HG02840 (cell line): ENCODE results near the gene ARHGEF28.

Experiments used
- ATAC-seq: cut with Tn5 transposase; IDR thresholded peaks from one replicate; pipeline ENCODE4 v1.9.1; 2021; ENCODE audit warnings: mild to moderate bottlenecking, moderate library complexity, moderate number of reproducible peaks; ENCODE audit not compliant: unreplicated experiment, low FRiP score

The ARHGEF28 gene

GRCh38 chr5:73948720-73949119 is 322.7 kb downstream of the ARHGEF28 start:
- no peak for ATAC-seq

- no peak for ATAC-seq
These were observed 324.5 kb downstream of the ARHGEF28 start for GRCh38 chr5:73950441-73950873.

GRCh38 chr5:73950912-73951430 is 325.0 kb downstream of the ARHGEF28 start:
- ATAC-seq: no peak

- no peak for ATAC-seq
These were observed 326.9 kb downstream of the ARHGEF28 start for GRCh38 chr5:73952872-73953271.

GRCh38 chr5:73954381-73954780 is 328.4 kb downstream of the ARHGEF28 start:
- no peak for ATAC-seq

- no peak for ATAC-seq
These were observed 329.4 kb downstream of the ARHGEF28 start for GRCh38 chr5:73955271-73955846.

GRCh38 chr5:73957397-73958001 is 331.5 kb downstream of the ARHGEF28 start:
- no peak for ATAC-seq

GRCh38 chr5:73958037-73958436 is 332.0 kb downstream of the ARHGEF28 start:
- ATAC-seq: no peak

GRCh38 chr5:73960023-73960422 is 334.0 kb downstream of the ARHGEF28 start:
- ATAC-seq: no peak

- ATAC-seq: no peak
These were observed 334.4 kb downstream of the ARHGEF28 start for GRCh38 chr5:73960426-73960825.

- no peak for ATAC-seq
These were observed 336.9 kb downstream of the ARHGEF28 start for GRCh38 chr5:73962801-73963425.

GRCh38 chr5:73964352-73964865 is 338.4 kb downstream of the ARHGEF28 start:
- no peak for ATAC-seq

GRCh38 chr5:73966451-73966850 is 340.5 kb downstream of the ARHGEF28 start:
- no peak for ATAC-seq

- no peak for ATAC-seq
These were observed 341.4 kb downstream of the ARHGEF28 start for GRCh38 chr5:73967347-73967746.

- no peak for ATAC-seq
These were observed 342.2 kb downstream of the ARHGEF28 start for GRCh38 chr5:73968246-73968645.

- ATAC-seq: no peak
These were observed 342.7 kb downstream of the ARHGEF28 start for GRCh38 chr5:73968729-73969128.

- ATAC-seq: no peak
These were observed 343.4 kb downstream of the ARHGEF28 start for GRCh38 chr5:73969195-73970036.

GRCh38 chr5:73971326-73971725 is 345.3 kb downstream of the ARHGEF28 start:
- ATAC-seq: no peak

GRCh38 chr5:73973135-73973534 is 347.1 kb downstream of the ARHGEF28 start:
- ATAC-seq: no peak

- no peak for ATAC-seq
These were observed 348.9 kb downstream of the ARHGEF28 start for GRCh38 chr5:73974871-73975360.
